ENCODE results near the gene RTN4RL1. TPM values are rescaled to one million over a fixed set of nuclear protein-coding genes. Genes with fewer than 3 reads are reported as not detected.

The RTN4RL1 gene
- total RNA-seq, 4 donors from 2014 or later: 0.50 to 0.86 (median 0.67) TPM

DNA sequence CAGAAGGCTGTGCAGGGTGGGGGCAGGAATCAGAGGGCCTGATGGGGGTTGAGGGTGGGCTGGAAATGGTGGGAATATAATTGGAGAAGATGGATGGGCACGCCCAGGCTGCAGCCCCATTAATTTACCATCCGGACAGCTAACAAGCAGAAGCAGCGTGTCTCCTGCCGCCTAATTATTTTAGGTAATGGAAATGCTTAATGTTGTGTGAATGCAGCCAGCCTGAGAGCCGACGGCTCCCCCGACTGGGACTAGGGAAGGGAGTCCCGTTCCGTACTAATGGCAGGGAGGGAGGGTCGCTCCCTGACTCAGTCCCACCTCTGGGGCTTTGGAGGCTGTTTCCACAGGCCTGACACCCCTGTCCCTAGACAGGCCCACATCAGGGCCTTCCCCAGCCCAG, 12.0 kb upstream of the RTN4RL1 start:
- Histone ChIP-seq H3K9me3 (no peaks in the 10 kb centered on the region), H3K4me3 (no peak overlapping the region), H3K27me3 (no peaks in the 10 kb centered on the region), H3K27ac (replicated peaks in 1 of 4) (no peak overlapping the region), H3K4me1 (peaks cover 7 to 25% (median 19%) of the 10 kb centered on the region in 4 donors), H3K36me3 (peaks cover 21 to 72% (median 54%) of the 10 kb centered on the region in 4 donors)
- WGBS: 79% methylated on average over 8 of the region's 10 CpGs
- no peak for TF ChIP-seq EP300 (IDR thresholded peaks at IDR 0.05)
- TF ChIP-seq POLR2A (IDR thresholded peaks at IDR 0.05; ENCODE audit: low read depth): no peak
- no peak for TF ChIP-seq POLR2AphosphoS5 (IDR thresholded peaks at IDR 0.05)
- TF ChIP-seq CTCF (IDR thresholded peaks at IDR 0.05): no peak
- intact Hi-C loops (cut with DNase I): loop anchor here (10.0 kb wide), 1 partner anchor 652 kb away; no protein-coding TSS in a partner anchor
- DNase-seq (ENCODE audit: extremely low spot score): no peak

GRCh38 chr17:2035541-2036488, 10.7 kb upstream of the RTN4RL1 start:
- no peak for DNase-seq (ENCODE audit: extremely low spot score)
- H3K9me3 ChIP-seq: no peaks in the 10 kb centered on the region
- peaks cover 21 to 72% (median 54%) of the 10 kb centered on the region in 4 donors for H3K36me3 ChIP-seq
- peaks cover 11 to 30% (median 24%) of the 10 kb centered on the region in 4 donors for H3K4me1 ChIP-seq
- no peaks in the 10 kb centered on the region for H3K27me3 ChIP-seq
- TF ChIP-seq POLR2A (IDR thresholded peaks at IDR 0.05; ENCODE audit: low read depth): no peak
- no peak for TF ChIP-seq CTCF (IDR thresholded peaks at IDR 0.05)
- TF ChIP-seq EP300 (IDR thresholded peaks at IDR 0.05): no peak
- TF ChIP-seq POLR2AphosphoS5 (IDR thresholded peaks at IDR 0.05): no peak
- H3K4me3 ChIP-seq: no peak overlapping the region
- H3K27ac ChIP-seq (replicated peaks in 1 of 4): no peak overlapping the region
- intact Hi-C loops (cut with DNase I): loop anchor here (10.0 kb wide), 1 partner anchor 651 kb away; no protein-coding TSS in a partner anchor
- WGBS: 86% methylated on average over 27 of the region's 29 CpGs

- Histone ChIP-seq H3K4me1 (peaks cover 14 to 35% (median 27%) of the 10 kb centered on the region in 4 donors), H3K4me3 (no peak overlapping the region), H3K27me3 (no peaks in the 10 kb centered on the region), H3K27ac (replicated peaks in 1 of 4) (no peak overlapping the region), H3K36me3 (peaks cover 21 to 65% (median 49%) of the 10 kb centered on the region in 4 donors), H3K9me3 (no peaks in the 10 kb centered on the region)
- no peak for DNase-seq (ENCODE audit: extremely low spot score)
- intact Hi-C loops (cut with DNase I): loop anchor here (10.0 kb wide), 1 partner anchor 650 kb away; no protein-coding TSS in a partner anchor
- TF ChIP-seq POLR2AphosphoS5 (IDR thresholded peaks at IDR 0.05): no peak
- no peak for TF ChIP-seq CTCF (IDR thresholded peaks at IDR 0.05)
- no peak for TF ChIP-seq EP300 (IDR thresholded peaks at IDR 0.05)
- no peak for TF ChIP-seq POLR2A (IDR thresholded peaks at IDR 0.05; ENCODE audit: low read depth)
- WGBS: 25% methylated on average over 2 of the region's 9 CpGs
Measured at GRCh38 chr17:2034806-2035540, 9.8 kb upstream of the RTN4RL1 start.

DNA sequence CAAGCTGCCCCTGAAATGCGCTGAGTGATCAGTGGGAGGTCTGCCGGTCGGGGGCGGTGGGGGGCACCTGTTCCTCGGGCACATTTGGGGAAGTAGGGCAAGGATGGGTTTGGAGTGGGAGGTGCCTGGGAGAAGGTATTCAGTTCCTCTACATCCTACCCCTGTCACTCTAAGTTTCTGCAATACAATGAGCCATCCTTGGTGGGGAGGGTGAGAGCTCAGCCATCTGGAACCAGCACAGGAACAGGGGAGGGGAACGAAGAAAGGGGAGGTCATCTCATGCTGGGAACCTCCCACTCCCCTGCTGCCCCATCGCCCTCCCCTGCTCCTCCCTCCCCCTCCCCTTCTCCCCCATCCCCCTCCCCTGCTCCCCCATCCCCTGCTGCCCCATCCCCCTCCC, 9.0 kb upstream of the RTN4RL1 start:
- Histone ChIP-seq H3K4me3 (no peak overlapping the region), H3K27ac (replicated peaks in 1 of 4) (no peak overlapping the region), H3K4me1 (peaks cover 19 to 40% (median 33%) of the 10 kb centered on the region in 4 donors), H3K27me3 (peaks cover 0 to 4% (median 0%) of the 10 kb centered on the region in 4 donors), H3K36me3 (peaks cover 21 to 58% (median 44%) of the 10 kb centered on the region in 4 donors), H3K9me3 (no peaks in the 10 kb centered on the region)
- DNase-seq (ENCODE audit: extremely low spot score): no peak
- WGBS: 79% methylated on average over 7 of the region's 7 CpGs
- TF ChIP-seq CTCF (IDR thresholded peaks at IDR 0.05) (no peak), EP300 (IDR thresholded peaks at IDR 0.05) (no peak), POLR2A (IDR thresholded peaks at IDR 0.05; ENCODE audit: low read depth) (no peak), POLR2AphosphoS5 (IDR thresholded peaks at IDR 0.05) (no peak)
- intact Hi-C loops (cut with DNase I): loop anchor here (10.0 kb wide), 1 partner anchor 649 kb away; no protein-coding TSS in a partner anchor

Measured in esophagus muscularis mucosa (tissue), 4 donors.